Muscle of leg (tissue), 16 donors: ENCODE measurements around the gene ZNF512B. TPM values are rescaled to one million over a fixed set of nuclear protein-coding genes. Genes with fewer than 3 reads are reported as not detected.
"Not testable (repeated sequence)": the region's sequence is repeated elsewhere in the genome, so short reads cannot be mapped to it uniquely, and the experiment has no call there.

Source experiments
- DNase-seq: peaks from one replicate; pipeline ENCODE4 v3.0.0; 2013
- H3K27ac ChIP-seq: one replicate; pipeline ENCODE4 v1.5.1; 2013; ENCODE audit warnings: mild to moderate bottlenecking, low read length, control low read depth
- H3K27me3 ChIP-seq: one replicate; pipeline ENCODE4 v1.6.1; 2013; ENCODE audit warnings: low read length; ENCODE audit not compliant: control insufficient read depth, insufficient read depth
- H3K36me3 ChIP-seq: one replicate; pipeline ENCODE4 v1.6.1; 2013; ENCODE audit warnings: low read length; ENCODE audit not compliant: control insufficient read depth, insufficient read depth
- H3K4me1 ChIP-seq: one replicate; pipeline ENCODE4 v1.6.1; 2013; ENCODE audit warnings: low read length; ENCODE audit not compliant: control insufficient read depth, insufficient read depth
- H3K4me3 ChIP-seq: one replicate; pipeline ENCODE4 v1.5.1; 2013; ENCODE audit warnings: low read length, control low read depth
- H3K9me3 ChIP-seq: replicated peaks from 2 replicates; pipeline ENCODE4 v1.6.1; 2013; ENCODE audit warnings: low read depth, low read length; ENCODE audit not compliant: control insufficient read depth
- WGBS: methylation state at CpG from one replicate; pipeline ENCODE4 v1.1.5; 2013; ENCODE audit warnings: missing lambda C conversion rate; ENCODE audit not compliant: insufficient coverage; 5-methylcytosine and 5-hydroxymethylcytosine counted together
- long read RNA-seq, 11 donors: transcript quantifications; one replicate each; lab custom pipeline, GENCODE V29; 2026
- polyA plus RNA-seq, 8 donors: library from polyadenylated mRNA; unstranded; fragments of 120-200 nt; gene quantifications; one replicate each; pipeline versions ENCODE4 v1.2.1 to v1.2.3, GENCODE V29; 2013; ENCODE audit warnings: inconsistent platforms in 1 of 8, low replicate concordance in 1 of 8; ENCODE audit not compliant: insufficient read length in 8 of 8, insufficient read depth in 1 of 8
- total RNA-seq: library from RNA; stranded (reverse); fragments of 120-200 nt; gene quantifications from one replicate; pipeline ENCODE4 v1.2.4, GENCODE V29; 2013

ZNF512B gene
- 15.5 TPM for total RNA-seq
- 10 to 100 TPM; 20.1 to 34.0 (median 28.0) TPM for polyA plus RNA-seq
- long read RNA-seq, donor 1: 0 reads
- long read RNA-seq, donor 2: 0 reads
- long read RNA-seq, donor 3, full-length matches to known transcripts: 1 of 1 reads
- long read RNA-seq, donor 3, partial matches to known transcripts: 0 of 1 reads
- long read RNA-seq, donor 3, other reads (novel, unspliced or antisense): 0 of 1 reads
- long read RNA-seq, donor 4, full-length matches to known transcripts: 1 of 1 reads
- long read RNA-seq, donor 4, partial matches to known transcripts: 0 of 1 reads
- long read RNA-seq, donor 4, other reads (novel, unspliced or antisense): 0 of 1 reads
- long read RNA-seq, donor 5, full-length matches to known transcripts: 1 of 1 reads
- long read RNA-seq, donor 5, partial matches to known transcripts: 0 of 1 reads
- long read RNA-seq, donor 5, other reads (novel, unspliced or antisense): 0 of 1 reads
- long read RNA-seq, donor 6, full-length matches to known transcripts: 3 of 3 reads
- long read RNA-seq, donor 6, partial matches to known transcripts: 0 of 3 reads
- long read RNA-seq, donor 6, other reads (novel, unspliced or antisense): 0 of 3 reads
- long read RNA-seq, donor 7, full-length matches to known transcripts: 1 of 1 reads
- long read RNA-seq, donor 7, partial matches to known transcripts: 0 of 1 reads
- long read RNA-seq, donor 7, other reads (novel, unspliced or antisense): 0 of 1 reads
- long read RNA-seq, donor 8, full-length matches to known transcripts: 1 of 1 reads
- long read RNA-seq, donor 8, partial matches to known transcripts: 0 of 1 reads
- long read RNA-seq, donor 8, other reads (novel, unspliced or antisense): 0 of 1 reads
- long read RNA-seq, donor 9: 0 reads
- long read RNA-seq, donor 10, full-length matches to known transcripts: 1 of 1 reads
- long read RNA-seq, donor 10, partial matches to known transcripts: 0 of 1 reads
- long read RNA-seq, donor 10, other reads (novel, unspliced or antisense): 0 of 1 reads
- long read RNA-seq, donor 11, full-length matches to known transcripts: 2 of 2 reads
- long read RNA-seq, donor 11, partial matches to known transcripts: 0 of 2 reads
- long read RNA-seq, donor 11, other reads (novel, unspliced or antisense): 0 of 2 reads

DNA sequence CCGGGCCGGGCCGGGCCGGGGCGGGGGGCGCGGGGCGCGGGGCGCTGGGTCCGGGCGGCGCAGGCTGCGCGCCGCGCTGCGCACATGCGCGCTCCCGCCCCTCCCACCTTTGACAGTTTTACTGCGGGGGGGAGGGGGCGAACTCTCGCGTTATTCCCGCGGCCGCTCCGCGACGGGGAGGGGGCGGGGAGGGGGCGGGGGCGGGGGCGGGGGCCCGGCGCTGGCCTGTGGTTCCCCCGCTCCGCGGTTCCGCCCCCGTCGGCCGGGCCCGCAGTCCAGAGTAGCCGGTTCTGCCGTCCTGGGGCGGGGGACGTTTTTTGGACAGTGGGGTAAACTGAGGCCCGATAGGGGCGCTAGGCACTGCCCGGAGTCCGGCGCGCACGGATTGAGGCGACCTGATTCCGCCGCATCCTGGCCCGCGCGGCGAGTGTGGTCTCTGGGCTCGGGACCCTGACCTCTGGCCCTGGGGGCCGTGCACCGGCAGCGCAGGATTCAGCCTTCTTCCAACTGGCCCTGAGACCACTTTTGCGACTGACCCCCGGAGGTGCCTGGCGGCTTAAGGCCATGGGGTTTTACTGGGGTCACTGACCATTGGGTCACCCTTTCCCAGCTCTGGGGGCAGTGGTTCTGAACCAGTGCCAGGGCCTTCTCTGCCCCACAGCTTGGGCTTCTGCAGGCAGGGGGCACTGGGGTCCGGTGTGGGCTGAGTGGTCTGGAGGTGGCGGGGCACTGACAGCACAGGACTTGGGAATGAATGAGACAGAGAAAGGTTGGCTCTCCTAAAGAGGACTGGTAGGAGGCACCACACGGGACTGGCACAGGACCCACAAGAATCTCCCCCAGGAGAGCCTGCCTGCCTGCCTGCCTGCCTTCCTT lies at the start of gene ZNF512B:
Gene ZNF512B, minus strand, starts transcription at position 93 of the 876 bp plus-strand sequence. CDS start 1,980 bp downstream, outside the sequence.
- Histone ChIP-seq H3K27ac (peak within 1 kb of the TSS; percentile 20), H3K27me3 (peaks cover 2% of the 10 kb centered on the region), H3K9me3 (no peaks in the 10 kb centered on the region), H3K4me1 (peaks cover 35% of the 10 kb centered on the region), H3K4me3 (peak within 1 kb of the TSS; percentile 65), H3K36me3 (peaks cover 22% of the 10 kb centered on the region)
- peak; percentile 86 for DNase-seq
- WGBS: 2% methylated on average over 35 of the region's 73 CpGs

- H3K27ac ChIP-seq: no peak overlapping the region
- no peak overlapping the region for H3K4me3 ChIP-seq
- no peak for DNase-seq
- WGBS: no CpG with 5 or more reads among the region's 2 CpGs
- H3K4me1 ChIP-seq: no peaks in the 10 kb centered on the region
- peaks cover 67% of the 10 kb centered on the region for H3K36me3 ChIP-seq
- H3K9me3 ChIP-seq: no peaks in the 10 kb centered on the region
- H3K27me3 ChIP-seq: no peaks in the 10 kb centered on the region
Observed at GRCh38 chr20:64015635-64016034, 45.9 kb upstream of the ZNF512B start.

DNA sequence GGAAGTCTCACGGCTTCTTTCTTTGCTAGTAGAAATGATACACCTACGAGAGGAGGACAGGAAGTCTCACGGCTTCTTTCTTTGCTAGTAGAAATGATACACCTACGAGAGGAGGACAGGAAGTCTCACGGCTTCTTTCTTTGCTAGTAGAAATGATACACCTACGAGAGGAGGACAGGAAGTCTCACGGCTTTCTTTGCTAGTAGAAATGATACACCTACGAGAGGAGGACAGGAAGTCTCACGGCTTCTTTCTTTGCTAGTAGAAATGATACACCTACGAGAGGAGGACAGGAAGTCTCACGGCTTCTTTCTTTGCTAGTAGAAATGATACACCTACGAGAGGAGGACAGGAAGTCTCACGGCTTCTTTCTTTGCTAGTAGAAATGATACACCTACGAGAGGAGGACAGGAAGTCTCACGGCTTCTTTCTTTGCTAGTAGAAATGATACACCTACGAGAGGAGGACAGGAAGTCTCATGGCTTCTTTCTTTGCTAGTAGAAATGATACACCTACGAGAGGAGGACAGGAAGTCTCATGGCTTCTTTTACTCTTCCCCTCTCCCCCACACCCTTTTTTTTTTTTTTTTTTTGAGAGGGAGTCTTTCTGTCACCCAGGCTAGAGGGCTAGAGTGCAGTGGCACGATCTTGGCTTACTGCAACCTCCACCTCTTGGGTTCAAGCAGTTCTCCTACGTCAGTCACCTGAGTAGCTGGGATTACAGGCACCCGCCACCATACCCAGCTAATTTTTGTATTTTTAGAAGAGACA lies 42.8 kb upstream of the ZNF512B start:
- not testable (repeated sequence) for H3K4me1 ChIP-seq, DNase-seq, H3K27ac ChIP-seq, H3K4me3 ChIP-seq, H3K27me3 ChIP-seq, H3K9me3 ChIP-seq
- H3K36me3 ChIP-seq: peaks cover 64% of the 10 kb centered on the region
- 100% methylated on average over 2 of the region's 20 CpGs for WGBS

- WGBS: 98% methylated on average over 13 of the region's 16 CpGs
- no peak overlapping the region for H3K27ac ChIP-seq
- peaks cover 2% of the 10 kb centered on the region for H3K9me3 ChIP-seq
- no peak for DNase-seq
- no peak overlapping the region for H3K4me3 ChIP-seq
- no peaks in the 10 kb centered on the region for H3K4me1 ChIP-seq
- peaks cover 67% of the 10 kb centered on the region for H3K36me3 ChIP-seq
- no peaks in the 10 kb centered on the region for H3K27me3 ChIP-seq
Observed at GRCh38 chr20:64011366-64011779, 41.6 kb upstream of the ZNF512B start.

DNA sequence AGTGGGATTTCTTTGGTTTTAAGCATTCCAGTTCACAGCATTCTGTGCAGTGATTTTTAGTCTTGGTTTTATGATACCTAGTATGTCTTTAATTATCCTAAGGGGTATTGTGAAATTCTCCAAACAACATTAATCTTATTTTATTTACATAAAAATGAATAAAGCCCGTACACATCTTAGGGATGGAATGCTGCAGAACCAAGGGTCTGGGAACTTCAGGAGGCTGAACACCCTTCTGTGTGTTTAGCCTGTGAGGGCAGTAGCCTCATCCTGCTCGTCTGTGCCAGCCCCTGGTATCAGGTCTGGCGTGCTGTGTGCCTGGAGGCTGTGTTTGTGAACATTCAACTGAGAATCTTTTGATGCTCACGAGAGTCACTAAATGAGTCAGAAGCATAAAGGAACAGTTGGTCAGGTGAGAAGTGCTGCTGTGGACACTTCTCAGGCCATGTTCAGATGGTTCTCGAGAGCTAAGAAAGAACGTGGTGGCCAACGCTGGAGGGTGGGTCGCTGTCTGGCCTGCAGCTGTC lies 41.0 kb upstream of the ZNF512B start:
- Histone ChIP-seq H3K36me3 (peaks cover 65% of the 10 kb centered on the region), H3K27ac (no peak overlapping the region), H3K4me1 (no peaks in the 10 kb centered on the region), H3K27me3 (no peaks in the 10 kb centered on the region), H3K4me3 (no peak overlapping the region), H3K9me3 (peaks cover 2% of the 10 kb centered on the region)
- DNase-seq: no peak
- WGBS: 93% methylated on average over 8 of the region's 8 CpGs

- Histone ChIP-seq H3K36me3 (peaks cover 64% of the 10 kb centered on the region), H3K9me3 (peaks cover 2% of the 10 kb centered on the region), H3K27me3 (no peaks in the 10 kb centered on the region), H3K27ac (no peak overlapping the region), H3K4me1 (no peaks in the 10 kb centered on the region), H3K4me3 (no peak overlapping the region)
- 95% methylated on average over 12 of the region's 13 CpGs for WGBS
- no peak for DNase-seq
Observed at GRCh38 chr20:64009811-64010387, 40.2 kb upstream of the ZNF512B start.

GRCh38 chr20:64006902-64007301 lies 37.2 kb upstream of the ZNF512B start:
- H3K36me3 ChIP-seq: peaks cover 67% of the 10 kb centered on the region
- H3K4me3 ChIP-seq: no peak overlapping the region
- WGBS: 100% methylated on average over 2 of the region's 3 CpGs

DNA sequence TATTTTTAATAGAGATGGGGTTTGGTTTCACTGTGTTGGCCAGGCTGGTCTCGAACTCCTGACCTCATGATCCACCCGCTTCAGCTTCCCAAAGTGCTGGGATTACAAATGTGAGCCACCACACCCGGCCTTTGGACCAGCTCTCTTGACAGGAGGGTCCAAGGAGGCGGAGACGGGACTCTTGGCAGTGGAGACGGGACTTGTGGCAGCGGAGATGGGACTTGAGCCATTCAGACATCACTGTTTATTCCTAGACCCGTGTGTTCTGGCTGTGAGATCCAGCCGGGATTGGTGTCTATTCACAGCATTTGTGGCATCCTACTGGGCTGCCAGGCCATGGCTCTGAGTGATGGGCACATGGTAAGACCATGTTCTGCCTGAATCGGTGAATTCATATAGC lies 36.8 kb upstream of the ZNF512B start:
- Histone ChIP-seq H3K4me3 (no peak overlapping the region), H3K27me3 (no peaks in the 10 kb centered on the region), H3K4me1 (no peaks in the 10 kb centered on the region), H3K36me3 (peaks cover 69% of the 10 kb centered on the region), H3K27ac (no peak overlapping the region), H3K9me3 (peaks cover 2% of the 10 kb centered on the region)
- 73% methylated on average over 9 of the region's 10 CpGs for WGBS
- no peak for DNase-seq

More at GRCh38 chr20:64006902-64007301, 37.2 kb upstream of the ZNF512B start:
- H3K27me3 ChIP-seq: no peaks in the 10 kb centered on the region
- peaks cover 2% of the 10 kb centered on the region for H3K9me3 ChIP-seq
- no peak overlapping the region for H3K27ac ChIP-seq
- no peak for DNase-seq
- no peaks in the 10 kb centered on the region for H3K4me1 ChIP-seq
